PC-3 (cell line): Measurements from ENCODE around the gene CGGBP1.

Source experiments
- EZH2 ChIP-seq: fragments of 300-600 bp; sonication (generic); IDR thresholded peaks from one replicate; pipeline ENCODE4 v1.6.1; 2017; ENCODE audit warnings: antibody characterized with exemption, mild to moderate bottlenecking, low read length; ENCODE audit not compliant: unreplicated experiment
- EZH2phosphoT487 ChIP-seq: fragments of 300-600 bp; sonication (generic); IDR thresholded peaks from 2 replicates; pipeline ENCODE4 v1.6.1; 2018; ENCODE audit warnings: mild to moderate bottlenecking, antibody characterized with exemption, low read length, borderline replicate concordance
- TF ChIP-seq, protein P1 (sequence below): fragments of 300-600 bp; sonication (generic); conservative IDR thresholded peaks from 2 replicates; pipeline ENCODE4 v1.5.1; 2017; ENCODE audit warnings: antibody characterized with exemption, low read depth, mild to moderate bottlenecking, low read length

DNA sequence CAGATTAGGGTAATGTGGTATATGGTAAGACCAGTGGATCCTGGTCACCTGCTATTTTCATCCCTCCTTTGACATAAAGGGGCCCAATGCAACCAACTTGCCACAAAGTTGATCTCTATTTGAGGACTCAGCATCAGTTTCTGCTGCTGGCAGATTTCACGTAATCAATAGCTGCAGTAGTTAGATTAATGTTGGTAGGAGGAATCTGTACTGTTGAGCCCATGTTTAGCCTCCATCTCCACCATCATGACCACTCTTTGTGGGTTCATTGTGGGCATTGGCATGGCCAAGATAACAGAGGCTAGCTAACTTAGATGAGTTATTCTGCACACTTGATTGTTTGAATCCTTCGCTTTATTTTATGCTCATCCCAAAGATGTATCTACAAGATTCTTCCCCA lies 29.9 kb downstream of the CGGBP1 start:
- TF ChIP-seq, protein P1, sequence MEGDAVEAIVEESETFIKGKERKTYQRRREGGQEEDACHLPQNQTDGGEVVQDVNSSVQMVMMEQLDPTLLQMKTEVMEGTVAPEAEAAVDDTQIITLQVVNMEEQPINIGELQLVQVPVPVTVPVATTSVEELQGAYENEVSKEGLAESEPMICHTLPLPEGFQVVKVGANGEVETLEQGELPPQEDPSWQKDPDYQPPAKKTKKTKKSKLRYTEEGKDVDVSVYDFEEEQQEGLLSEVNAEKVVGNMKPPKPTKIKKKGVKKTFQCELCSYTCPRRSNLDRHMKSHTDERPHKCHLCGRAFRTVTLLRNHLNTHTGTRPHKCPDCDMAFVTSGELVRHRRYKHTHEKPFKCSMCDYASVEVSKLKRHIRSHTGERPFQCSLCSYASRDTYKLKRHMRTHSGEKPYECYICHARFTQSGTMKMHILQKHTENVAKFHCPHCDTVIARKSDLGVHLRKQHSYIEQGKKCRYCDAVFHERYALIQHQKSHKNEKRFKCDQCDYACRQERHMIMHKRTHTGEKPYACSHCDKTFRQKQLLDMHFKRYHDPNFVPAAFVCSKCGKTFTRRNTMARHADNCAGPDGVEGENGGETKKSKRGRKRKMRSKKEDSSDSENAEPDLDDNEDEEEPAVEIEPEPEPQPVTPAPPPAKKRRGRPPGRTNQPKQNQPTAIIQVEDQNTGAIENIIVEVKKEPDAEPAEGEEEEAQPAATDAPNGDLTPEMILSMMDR = no peak
- TF ChIP-seq EZH2 (no peak), EZH2phosphoT487 (no peak)
